Right lobe of liver (tissue), 6 donors: ENCODE results near the gene UBE3D. TPM values are rescaled to one million over a fixed set of nuclear protein-coding genes. Genes with fewer than 3 reads are reported as not detected.

Experiments
- ATAC-seq, 4 donors: fragments of 200-7000 bp; cut with Tn5 transposase; one replicate each; pipeline ENCODE4 v1.9.1; 2020; ENCODE audit warnings: mild to moderate bottlenecking in 4 of 4, moderate library complexity in 4 of 4
- DNase-seq, 3 donors: peaks; one replicate each; pipeline ENCODE4 v3.0.0-alpha.2; 2020
- H3K27ac ChIP-seq, 3 donors: fragments of 200-600 bp; one replicate each; pipeline ENCODE4 v1.8.0; 2022
- H3K27me3 ChIP-seq, 2 donors: fragments of 200-600 bp; one replicate each; pipeline ENCODE4 v1.8.0; 2022
- H3K36me3 ChIP-seq, 4 donors: fragments of 200-600 bp; sonication (generic) in 1 of 4; one replicate each; pipeline versions ENCODE4 v1.5.1 to v1.8.0; 2017 to 2022; ENCODE audit warnings: control low read depth in 1 of 4
- H3K4me1 ChIP-seq, 4 donors: fragments of 200-600 bp; sonication (generic) in 1 of 4; one replicate each; pipeline versions ENCODE4 v1.5.1 to v1.8.0; 2017 to 2022; ENCODE audit warnings: control low read depth in 1 of 4
- H3K4me3 ChIP-seq, 3 donors: fragments of 200-600 bp; one replicate each; pipeline ENCODE4 v1.8.0; 2022
- H3K9me3 ChIP-seq, 4 donors: fragments of 200-600 bp; sonication (generic) in 1 of 4; one replicate each; pipeline versions ENCODE4 v1.5.1 to v1.8.0; 2017 to 2022; ENCODE audit warnings: control low read depth in 1 of 4
- CTCF ChIP-seq, 4 donors: fragments of 200-600 bp in 3 of 4; fragments of 450-650 bp in 1 of 4; IDR thresholded peaks; one replicate each; pipeline versions ENCODE4 v1.5.1 to v1.8.0; 2016 to 2022; ENCODE audit warnings: antibody characterized with exemption in 4 of 4, mild to moderate bottlenecking in 2 of 4
- POLR2A ChIP-seq: fragments of 450-650 bp; IDR thresholded peaks from one replicate; pipeline ENCODE4 v1.6.1; 2017; ENCODE audit warnings: antibody characterized with exemption, mild to moderate bottlenecking
- WGBS: methylation state at CpG from one replicate; pipeline ENCODE4 v1.1.6; 2018; ENCODE audit warnings: low coverage, low lambda C conversion rate; ENCODE audit not compliant: insufficient coverage; ENCODE audit errors: missing lambda C conversion rate; 5-methylcytosine and 5-hydroxymethylcytosine counted together
- intact Hi-C, 2 donors: fragments of 100-400 bp; cut with DNase I; formaldehyde crosslinking; loops; one replicate each; pipeline versions ENCODE4 v1.11.2 to v1.14.1; 2022
- total RNA-seq, 6 experiments: library from RNA; depleted of rRNA in 2 of 6; stranded (reverse); fragments of >200 nt in 2 of 6; fragmentation: NEBNext Ultra II Directional in 3 of 6; extraction: Animal tissue kit (Norgen Biotek cat#: 25700) in 3 of 6; gene quantifications; one replicate each; pipeline versions ENCODE4 v1.1.0 to v1.2.4, GENCODE V29; 2016 to 2023
- donor health status: DM: no; HTN: yes; CAD: no.
- donor health status: DM: no; HTN: no; CAD: no.
- donor health status: DM: no; HTN: no; CAD: no.
- donor health status: DM: no; HTN: yes; CAD: no.
- donor health status: DM: no; HTN: yes; CAD: no.

Gene UBE3D
- total RNA-seq, 6 experiments from 2014 or later: 1.6 to 4.8 (median 2.1) TPM

GRCh38 chr6:82979657-82980056 lies 86.0 kb downstream of the UBE3D start:
- no peak for ATAC-seq
- TF ChIP-seq CTCF (IDR thresholded peaks at IDR 0.05) (no peak), POLR2A (no peak)
- Histone ChIP-seq H3K36me3 (no peaks in the 10 kb centered on the region), H3K4me3 (no peak overlapping the region), H3K9me3 (no peaks in the 10 kb centered on the region), H3K27ac (no peak overlapping the region), H3K4me1 (no peaks in the 10 kb centered on the region), H3K27me3 (no peaks in the 10 kb centered on the region)
- no peak for DNase-seq
- intact Hi-C loops: no loop called here
- WGBS: 75% methylated on average over 1 of the region's 1 CpG

GRCh38 chr6:82978362-82978945 lies 87.2 kb downstream of the UBE3D start:
- Histone ChIP-seq H3K9me3 (no peaks in the 10 kb centered on the region), H3K27me3 (no peaks in the 10 kb centered on the region), H3K27ac (no peak overlapping the region), H3K4me1 (no peaks in the 10 kb centered on the region), H3K4me3 (no peak overlapping the region), H3K36me3 (no peaks in the 10 kb centered on the region)
- TF ChIP-seq CTCF (IDR thresholded peaks at IDR 0.05): no peak
- no peak for TF ChIP-seq POLR2A
- ATAC-seq (no peak), DNase-seq (no peak)
- intact Hi-C loops: no loop called here
- WGBS: 95% methylated on average over 3 of the region's 3 CpGs

- H3K27me3 ChIP-seq: no peaks in the 10 kb centered on the region
- H3K4me1 ChIP-seq: no peaks in the 10 kb centered on the region
- intact Hi-C loops: no loop called here
- WGBS: 89% methylated on average over 1 of the region's 1 CpG
- TF ChIP-seq POLR2A: no peak
- no peak for TF ChIP-seq CTCF (IDR thresholded peaks at IDR 0.05)
- H3K9me3 ChIP-seq: no peaks in the 10 kb centered on the region
- DNase-seq (no peak), ATAC-seq (no peak)
- H3K27ac ChIP-seq: no peak overlapping the region
- no peak overlapping the region for H3K4me3 ChIP-seq
- no peaks in the 10 kb centered on the region for H3K36me3 ChIP-seq
Measured at GRCh38 chr6:82976179-82976578, 89.5 kb downstream of the UBE3D start.

DNA sequence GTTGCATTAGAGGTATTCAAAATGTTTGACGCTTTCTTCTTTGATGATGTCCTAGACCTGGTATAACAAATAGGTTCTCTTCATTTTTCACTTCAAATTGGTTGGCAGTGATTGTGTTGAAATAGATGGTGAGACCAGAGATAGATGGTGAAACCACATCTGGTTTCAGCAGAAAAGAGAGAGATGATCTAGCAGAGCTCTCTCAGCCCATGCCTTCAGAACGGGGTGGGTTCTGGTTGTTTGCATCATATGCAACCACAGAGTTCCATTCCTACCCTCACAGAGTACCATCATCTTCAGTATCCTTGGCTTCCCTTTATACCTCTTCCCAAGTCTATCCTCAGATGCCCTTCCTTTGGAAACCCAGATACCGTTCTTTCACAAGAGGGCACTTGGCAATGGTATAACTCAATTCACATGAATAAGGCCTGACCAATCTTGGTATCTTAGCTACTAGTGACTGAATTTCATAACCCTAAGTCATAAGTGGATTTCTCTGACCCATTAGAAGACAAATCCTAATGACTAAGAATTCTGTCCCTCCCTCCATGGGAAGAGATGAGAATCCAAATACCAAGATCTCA lies 93.7 kb downstream of the UBE3D start:
- Histone ChIP-seq H3K36me3 (no peaks in the 10 kb centered on the region), H3K4me1 (no peaks in the 10 kb centered on the region), H3K9me3 (no peaks in the 10 kb centered on the region), H3K4me3 (no peak overlapping the region), H3K27ac (no peak overlapping the region), H3K27me3 (no peaks in the 10 kb centered on the region)
- intact Hi-C loops: no loop called here
- no peak for ATAC-seq
- DNase-seq: no peak
- WGBS: 64% methylated on average over 3 of the region's 3 CpGs
- TF ChIP-seq CTCF (IDR thresholded peaks at IDR 0.05) (no peak), POLR2A (no peak)
